T-cell (primary cell): ENCODE results near the gene PIGS. TPM values are rescaled to one million over a fixed set of nuclear protein-coding genes. Genes with fewer than 3 reads are reported as not detected.

ENCODE experiments used
- ATAC-seq, 4 experiments: fragments of 200-7000 bp in 3 of 4; fragments of 150-1000 bp in 1 of 4; cut with Tn5 transposase; replicated peaks in 1 of 4; 1 replicate in 3 of 4; 2 replicates in 1 of 4; pipeline ENCODE4 v1.10.0; 2021; ENCODE audit warnings: moderate library complexity in 3 of 4, mild to moderate bottlenecking in 2 of 4, moderate number of reproducible peaks in 1 of 4
- CTCF ChIA-PET, 2 donors: fragments of 300-600 bp; sonication (Branson Sonifier 250); formaldehyde crosslinking; loops; one replicate each; lab custom pipeline; 2022; ENCODE audit warnings: antibody characterized with exemption in 2 of 2; lab: Charles Lee
- POLR2A ChIA-PET, 2 donors: fragments of 300-600 bp; sonication (Branson Sonifier 250); formaldehyde crosslinking; loops; one replicate each; lab custom pipeline; 2022; ENCODE audit warnings: antibody characterized with exemption in 2 of 2; lab: Charles Lee
- DNase-seq, 35 experiments: peaks; one replicate each; pipeline versions ENCODE4 v3.0.0 to v3.0.0-alpha.2; 2013 to 2023
- H3K27ac ChIP-seq: one replicate; pipeline ENCODE4 v1.5.1; 2013; ENCODE audit warnings: low read length
- H3K27me3 ChIP-seq, 2 experiments: replicated peaks in 1 of 2; 1 replicate in 1 of 2; 2 replicates in 1 of 2; pipeline versions ENCODE4 v1.6.1 to v1.7.0; 2013; ENCODE audit warnings: low read length in 1 of 2, mixed read lengths in 1 of 2; ENCODE audit not compliant: control insufficient read depth in 2 of 2, insufficient read depth in 2 of 2; ENCODE audit errors: extremely low read depth in 1 of 2
- H3K36me3 ChIP-seq, 2 donors: 1 replicate in 1 of 2; 2 replicates in 1 of 2; pipeline versions ENCODE4 v1.6.1 to v1.7.0; 2013; ENCODE audit warnings: low read length in 1 of 2; ENCODE audit not compliant: control insufficient read depth in 2 of 2, insufficient read depth in 1 of 2; ENCODE audit errors: extremely low read depth in 1 of 2
- H3K4me1 ChIP-seq, 2 experiments: 1 replicate in 1 of 2; 2 replicates in 1 of 2; pipeline versions ENCODE4 v1.6.1 to v1.7.0; 2013; ENCODE audit warnings: low read length in 2 of 2, mixed read lengths in 1 of 2; ENCODE audit not compliant: insufficient read depth in 2 of 2, control insufficient read depth in 1 of 2; ENCODE audit errors: extremely low read depth in 1 of 2
- H3K4me3 ChIP-seq, 2 donors: 1 replicate in 1 of 2; 2 replicates in 1 of 2; pipeline versions ENCODE4 v1.5.1 to v1.7.0; 2013; ENCODE audit warnings: mild to moderate bottlenecking in 2 of 2, low read length in 1 of 2, moderate library complexity in 1 of 2; ENCODE audit not compliant: control insufficient read depth in 1 of 2; ENCODE audit errors: extremely low read depth in 1 of 2
- H3K9me3 ChIP-seq: 2 replicates; pipeline ENCODE4 v1.7.0; 2013
- H3K27ac Mint-ChIP-seq, 2 donors: one replicate each; pipeline ENCODE4 v1.8.0; 2020 to 2021; ENCODE audit warnings: mild to moderate bottlenecking in 2 of 2, mixed read lengths in 2 of 2
- H3K27me3 Mint-ChIP-seq, 2 donors: one replicate each; pipeline ENCODE4 v1.8.0; 2021 to 2022; ENCODE audit warnings: mixed read lengths in 2 of 2
- H3K36me3 Mint-ChIP-seq: one replicate; pipeline ENCODE4 v1.8.0; 2021; ENCODE audit warnings: mixed read lengths
- H3K4me1 Mint-ChIP-seq, 3 donors: one replicate each; pipeline ENCODE4 v1.8.0; 2020 to 2022; ENCODE audit warnings: mixed read lengths in 3 of 3, mild to moderate bottlenecking in 1 of 3
- H3K4me3 Mint-ChIP-seq, 3 donors: one replicate each; pipeline ENCODE4 v1.8.0; 2020 to 2022; ENCODE audit warnings: mild to moderate bottlenecking in 3 of 3, mixed read lengths in 3 of 3, moderate library complexity in 3 of 3
- H3K9me3 Mint-ChIP-seq, 3 donors: one replicate each; pipeline ENCODE4 v1.8.0; 2020 to 2022; ENCODE audit warnings: mixed read lengths in 3 of 3
- WGBS: methylation state at CpG from one replicate; pipeline ENCODE4 v1.1.5; 2013; ENCODE audit warnings: missing lambda C conversion rate; ENCODE audit not compliant: insufficient coverage; 5-methylcytosine and 5-hydroxymethylcytosine counted together
- total RNA-seq, 35 experiments: library from RNA in 6 of 35; stranded (reverse) in 6 of 35; fragments of 120-200 nt in 1 of 35; gene quantifications; one replicate each; pipeline versions ENCODE4 v1.2.1 to v1.2.4 and lab custom pipeline; 2013 to 2026

PIGS gene
- total RNA-seq, 5 donors from 2014 or later (not counting 1 experiment from before 2014, with no cell fraction given), result 54.9 to 63.0 (median 60.9) TPM

DNA sequence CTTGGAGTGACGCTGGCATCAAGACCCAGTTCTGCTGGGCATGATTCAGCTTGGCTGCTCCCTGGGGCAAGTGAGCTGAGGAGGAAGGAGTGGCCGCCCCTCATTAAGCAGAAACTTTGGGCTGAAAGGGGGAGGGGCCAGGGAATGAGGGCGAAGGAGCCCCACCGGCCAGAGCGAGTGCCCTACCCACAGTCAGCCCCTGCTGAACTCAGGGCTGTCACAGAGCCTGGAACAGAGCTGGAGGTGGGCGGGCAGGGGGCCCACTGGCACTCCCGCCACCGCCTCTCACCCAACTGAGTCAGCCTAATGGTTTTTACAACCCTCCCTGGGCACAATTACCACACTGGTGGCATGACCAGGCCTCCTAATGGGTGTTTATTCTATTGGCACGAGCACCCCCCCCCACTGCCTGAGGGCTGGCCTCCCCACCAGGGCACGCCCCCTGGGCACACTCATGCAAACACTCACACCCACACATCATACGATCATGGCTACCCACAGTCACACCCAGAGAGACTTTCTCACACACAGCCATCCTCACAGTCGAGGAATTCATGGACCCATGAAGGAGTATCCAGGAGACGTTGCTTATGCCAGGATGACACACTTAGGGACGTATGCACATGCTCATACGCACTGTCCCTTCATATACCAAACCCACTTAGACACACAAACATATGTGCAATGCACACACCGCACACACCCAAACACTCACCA, 38.1 kb downstream of the PIGS start:
- no peak for ATAC-seq

DNA sequence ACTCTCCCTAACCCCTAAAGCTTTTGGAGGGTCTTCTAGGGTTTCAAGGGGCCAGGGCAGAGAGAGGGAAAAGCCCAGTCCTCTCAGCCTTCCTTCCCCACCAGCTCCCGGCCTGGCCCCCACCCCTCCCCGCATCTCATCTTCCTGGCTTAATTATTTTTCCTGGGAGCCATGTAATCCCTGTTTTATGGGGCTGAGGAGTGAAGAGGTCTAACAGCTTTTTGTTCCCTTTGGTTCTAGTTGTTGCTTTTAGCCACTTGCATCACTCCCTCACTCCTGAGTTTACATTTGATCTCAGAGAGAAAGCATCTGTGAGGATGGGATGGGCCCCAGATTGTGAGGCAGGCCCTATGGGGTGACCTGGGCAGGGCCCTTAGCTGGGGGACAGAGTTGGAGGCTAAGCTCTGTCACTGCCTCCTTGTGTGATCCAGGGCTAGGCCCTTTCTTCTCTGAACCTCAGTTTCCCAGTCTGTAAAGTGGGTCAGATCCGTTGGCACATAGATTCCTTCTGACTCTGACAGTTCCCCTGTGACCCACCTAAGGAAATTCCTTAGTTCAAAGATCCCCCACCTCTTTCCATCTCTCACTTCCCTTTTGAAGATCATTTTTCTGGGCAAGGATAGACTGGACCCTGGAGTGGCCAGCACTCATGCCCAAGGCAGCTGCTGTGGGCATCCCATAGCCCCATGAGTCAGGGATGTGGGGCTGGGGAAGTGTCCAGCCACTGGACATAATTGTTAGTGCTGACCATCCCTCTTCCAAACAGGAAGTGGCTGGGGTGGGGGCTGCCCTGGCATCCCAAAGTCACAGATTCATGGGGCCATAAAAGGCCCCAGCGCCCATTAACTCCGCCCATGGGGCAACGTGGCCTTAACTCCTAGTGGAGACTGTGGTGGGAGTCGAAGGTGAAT, 39.0 kb downstream of the PIGS start:
- Histone ChIP-seq H3K27me3 (peaks cover 0 to 17% of the 10 kb centered on the region in 2 experiments), H3K9me3 (no peaks in the 10 kb centered on the region), H3K4me3 (no peak overlapping the region), H3K4me1 (no peaks in the 10 kb centered on the region), H3K27ac (no peak overlapping the region), H3K36me3 (no peaks in the 10 kb centered on the region)
- H3K4me1 Mint-ChIP-seq, result no peaks in the 10 kb centered on the region
- no peak for DNase-seq
- ChIA-PET POLR2A (no interaction called here), CTCF (no interaction called here)
- H3K9me3 Mint-ChIP-seq, result no peaks in the 10 kb centered on the region
- no peak for ATAC-seq
- H3K27me3 Mint-ChIP-seq, result peaks cover 0 to 6% of the 10 kb centered on the region in 2 donors
- WGBS, result 97% methylated on average over 4 of the region's 7 CpGs
- H3K4me3 Mint-ChIP-seq, result no peak overlapping the region
- H3K27ac Mint-ChIP-seq, result no peak overlapping the region
- H3K36me3 Mint-ChIP-seq, result no peaks in the 10 kb centered on the region

More for the DNA sequence above, 38.1 kb downstream of the PIGS start:
- no peak overlapping the region for H3K4me3 ChIP-seq
- WGBS, result 79% methylated on average over 14 of the region's 16 CpGs
- H3K4me1 Mint-ChIP-seq, result no peaks in the 10 kb centered on the region
- H3K9me3 ChIP-seq, result no peaks in the 10 kb centered on the region
- no peak overlapping the region for H3K27ac Mint-ChIP-seq
- no peak overlapping the region for H3K4me3 Mint-ChIP-seq
- peaks cover 0 to 19% of the 10 kb centered on the region in 2 experiments for H3K27me3 ChIP-seq
- no peaks in the 10 kb centered on the region for H3K9me3 Mint-ChIP-seq
- no peak for DNase-seq
- no peaks in the 10 kb centered on the region for H3K36me3 ChIP-seq
- POLR2A ChIA-PET, result no interaction called here
- peaks cover 0 to 6% of the 10 kb centered on the region in 2 donors for H3K27me3 Mint-ChIP-seq
- no peaks in the 10 kb centered on the region for H3K4me1 ChIP-seq
- no peak overlapping the region for H3K27ac ChIP-seq
- CTCF ChIA-PET, result no interaction called here
- H3K36me3 Mint-ChIP-seq, result no peaks in the 10 kb centered on the region

DNA sequence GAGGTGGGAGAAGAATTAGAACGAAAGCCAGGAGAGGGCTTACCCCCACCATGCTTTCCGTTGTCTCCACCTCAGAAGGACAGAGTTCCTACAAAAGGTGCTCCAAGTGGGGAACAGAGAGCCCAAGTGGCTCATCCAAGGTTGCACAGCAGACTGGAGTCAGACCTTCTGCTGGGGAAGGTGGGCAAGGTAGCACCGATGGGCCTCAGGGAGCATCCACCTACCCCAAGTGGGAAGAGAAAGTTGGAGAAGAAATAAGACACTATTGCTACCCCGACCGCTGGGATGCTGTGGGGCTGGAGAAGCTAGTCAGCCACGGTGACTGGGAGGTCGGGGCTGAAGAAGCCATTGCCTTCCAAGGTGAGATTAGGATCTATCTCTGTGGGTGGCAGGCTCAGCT, 40.4 kb downstream of the PIGS start:
- Histone ChIP-seq H3K36me3 (no peaks in the 10 kb centered on the region), H3K27me3 (peaks cover 0 to 16% of the 10 kb centered on the region in 2 experiments), H3K4me3 (no peak overlapping the region), H3K27ac (no peak overlapping the region), H3K4me1 (no peaks in the 10 kb centered on the region), H3K9me3 (no peaks in the 10 kb centered on the region)
- ATAC-seq (no peak), DNase-seq (no peak)
- no CpG with 5 or more reads among the region's 7 CpGs for WGBS
- ChIA-PET POLR2A (no interaction called here), CTCF (no interaction called here)
- H3K4me3 Mint-ChIP-seq, result no peak overlapping the region
- no peaks in the 10 kb centered on the region for H3K4me1 Mint-ChIP-seq
- peaks cover 0 to 6% of the 10 kb centered on the region in 2 donors for H3K27me3 Mint-ChIP-seq
- no peak overlapping the region for H3K27ac Mint-ChIP-seq
- H3K9me3 Mint-ChIP-seq, result no peaks in the 10 kb centered on the region
- H3K36me3 Mint-ChIP-seq, result no peaks in the 10 kb centered on the region

DNA sequence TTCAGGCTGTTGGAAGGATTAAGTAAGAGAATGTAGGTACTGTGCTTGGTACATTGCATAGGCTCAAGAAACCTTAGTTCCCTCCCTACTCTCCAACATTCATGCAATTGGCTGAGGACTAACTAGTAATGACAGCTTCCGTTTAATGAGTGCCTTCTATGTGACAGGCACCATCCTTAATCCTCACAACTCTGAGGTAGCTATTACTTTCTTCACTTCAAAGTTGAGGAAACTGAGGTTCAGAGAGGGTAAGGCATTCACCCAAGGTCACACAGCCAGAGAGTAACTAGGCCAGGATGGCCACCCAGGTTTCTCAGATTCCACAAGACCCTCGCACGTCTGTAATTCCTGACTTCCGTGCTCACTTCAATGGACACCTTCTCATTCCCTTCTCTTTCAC, 41.1 kb downstream of the PIGS start:
- no peaks in the 10 kb centered on the region for H3K9me3 ChIP-seq
- ChIA-PET POLR2A (no interaction called here), CTCF (no interaction called here)
- peaks cover 0 to 6% of the 10 kb centered on the region in 2 donors for H3K27me3 Mint-ChIP-seq
- ATAC-seq, result no peak
- DNase-seq, result no peak
- H3K4me1 Mint-ChIP-seq, result no peaks in the 10 kb centered on the region
- H3K4me3 ChIP-seq, result no peak overlapping the region
- WGBS, result no CpG with 5 or more reads among the region's 4 CpGs
- H3K4me3 Mint-ChIP-seq, result no peak overlapping the region
- H3K9me3 Mint-ChIP-seq, result no peaks in the 10 kb centered on the region
- no peaks in the 10 kb centered on the region for H3K36me3 ChIP-seq
- H3K27ac ChIP-seq, result no peak overlapping the region
- H3K27ac Mint-ChIP-seq, result no peak overlapping the region
- no peaks in the 10 kb centered on the region for H3K36me3 Mint-ChIP-seq
- H3K4me1 ChIP-seq, result no peaks in the 10 kb centered on the region
- peaks cover 0 to 16% of the 10 kb centered on the region in 2 experiments for H3K27me3 ChIP-seq

- Mint-ChIP-seq H3K36me3 (no peaks in the 10 kb centered on the region), H3K27me3 (peaks cover 0 to 6% of the 10 kb centered on the region in 2 donors), H3K4me3 (no peak overlapping the region), H3K4me1 (no peaks in the 10 kb centered on the region), H3K27ac (no peak overlapping the region), H3K9me3 (no peaks in the 10 kb centered on the region)
- H3K4me1 ChIP-seq, result no peaks in the 10 kb centered on the region
- DNase-seq, result no peak
- WGBS, result no CpG with 5 or more reads among the region's 3 CpGs
- CTCF ChIA-PET, result no interaction called here
- H3K27ac ChIP-seq, result no peak overlapping the region
- no peak overlapping the region for H3K4me3 ChIP-seq
- H3K27me3 ChIP-seq, result peaks cover 0 to 16% of the 10 kb centered on the region in 2 experiments
- no peaks in the 10 kb centered on the region for H3K9me3 ChIP-seq
- POLR2A ChIA-PET, result no interaction called here
- ATAC-seq, result no peak
- no peaks in the 10 kb centered on the region for H3K36me3 ChIP-seq
Measured at GRCh38 chr17:28529013-28529400, 42.3 kb downstream of the PIGS start.

DNA sequence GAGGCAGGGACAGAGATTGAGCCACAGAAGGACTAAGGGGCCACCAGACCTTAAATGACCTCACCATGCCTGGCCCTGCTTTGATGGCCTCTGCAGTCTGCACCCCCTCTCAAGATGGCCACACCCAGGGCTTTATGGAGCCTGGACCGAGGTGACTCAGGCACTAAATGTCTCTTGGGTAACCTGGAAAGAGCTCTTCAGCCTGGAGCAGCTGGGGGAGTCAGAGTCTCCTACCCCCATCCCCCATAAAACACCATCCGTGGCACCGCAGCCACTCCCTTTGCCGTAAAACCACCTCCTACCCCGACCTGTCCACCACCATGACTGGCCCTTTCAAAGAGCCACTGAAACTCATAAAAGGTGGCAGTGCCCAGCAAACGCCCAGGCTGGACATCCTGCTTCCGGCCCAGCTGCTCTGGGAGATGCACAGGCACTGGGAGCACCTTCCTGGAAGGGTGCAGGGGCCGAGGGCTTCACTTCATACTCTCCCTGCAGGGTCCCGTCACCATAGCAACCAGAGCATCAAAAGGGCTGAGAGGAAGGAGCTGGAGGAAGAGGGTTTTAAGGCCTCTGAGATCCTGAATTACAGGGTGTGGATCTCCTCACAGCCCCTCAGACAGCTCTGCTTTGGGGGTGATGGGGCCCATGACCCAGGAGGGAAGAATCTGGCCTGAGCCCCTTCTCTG, 42.9 kb downstream of the PIGS start:
- CTCF ChIA-PET, result no interaction called here
- no peaks in the 10 kb centered on the region for H3K36me3 Mint-ChIP-seq
- Histone ChIP-seq H3K4me1 (no peaks in the 10 kb centered on the region), H3K27ac (no peak overlapping the region), H3K27me3 (peaks cover 0 to 16% of the 10 kb centered on the region in 2 experiments), H3K9me3 (no peaks in the 10 kb centered on the region), H3K36me3 (no peaks in the 10 kb centered on the region), H3K4me3 (no peak overlapping the region)
- no peak overlapping the region for H3K4me3 Mint-ChIP-seq
- ATAC-seq (no peak), DNase-seq (no peak)
- H3K9me3 Mint-ChIP-seq, result no peaks in the 10 kb centered on the region
- no peak overlapping the region for H3K27ac Mint-ChIP-seq
- H3K27me3 Mint-ChIP-seq, result peaks cover 0 to 3% of the 10 kb centered on the region in 2 donors
- 64% methylated on average over 7 of the region's 9 CpGs for WGBS
- H3K4me1 Mint-ChIP-seq, result no peaks in the 10 kb centered on the region
- POLR2A ChIA-PET, result no interaction called here
